GM12878 (cell line): ENCODE data around the gene CDH4. TPM values are rescaled to one million over a fixed set of nuclear protein-coding genes. Genes with fewer than 3 reads are reported as not detected.

Experiments used
- ATAC-seq: fragments of 200-7000 bp; cut with Tn5 transposase; 3 replicates; pipeline ENCODE4 v1.9.1; 2020; ENCODE audit warnings: mild to moderate bottlenecking, moderate library complexity
- BruUV-seq: library from RNA; stranded (reverse); fragments of 400-500 nt; replicated peaks from 2 replicates; lab custom pipeline; 2021; lab: Mats Ljungman, UMichigan
- CTCF ChIA-PET: fragments of 300-600 bp; sonication (Branson Sonifier 250); formaldehyde crosslinking; extraction: SDS; loops from one replicate; lab custom pipeline; 2021; ENCODE audit warnings: inconsistent platforms; lab: Yijun Ruan, JAX
- POLR2A ChIA-PET: fragments of 350-600 bp; formaldehyde crosslinking; extraction: SDS; loops from one replicate; lab custom pipeline; 2021; ENCODE audit warnings: inconsistent platforms; lab: Charles Lee
- RAD21 ChIA-PET: fragments of 300-600 bp; sonication (Branson Sonifier 250); formaldehyde crosslinking; loops from one replicate; lab custom pipeline; 2023; ENCODE audit warnings: antibody characterized with exemption; ENCODE audit not compliant: unreplicated experiment; lab: Charles Lee
- SMC1A ChIA-PET: fragments of 300-600 bp; sonication (Branson Sonifier 250); formaldehyde crosslinking; loops from one replicate; lab custom pipeline; 2023; ENCODE audit not compliant: unreplicated experiment, uncharacterized antibody; lab: Charles Lee
- DNase-seq: peaks from one replicate; pipeline ENCODE4 v3.0.0-alpha.2; 2011; ENCODE audit warnings: low read depth, low spot score
- FAIRE-seq: peaks from 3 replicates; lab custom pipeline; 2011; peaks lifted over from hg19 to GRCh38; lab: Jason Lieb, UNC
- H2AFZ ChIP-seq: 2 replicates; pipeline ENCODE4 v1.6.0; 2011; ENCODE audit warnings: low read depth, low read length, control low read depth; ENCODE audit not compliant: control insufficient read depth
- H3K27ac ChIP-seq: 2 replicates; pipeline ENCODE4 v1.5.1; 2011; ENCODE audit warnings: control low read depth; ENCODE audit not compliant: control insufficient read depth, insufficient read depth
- H3K27me3 ChIP-seq, 2 experiments: replicated peaks in 1 of 2; 2 replicates each; pipeline versions ENCODE4 v1.6.0 to v1.6.1; 2011; ENCODE audit warnings: low read length in 1 of 2; ENCODE audit not compliant: control insufficient read depth in 2 of 2, insufficient read depth in 2 of 2
- H3K36me3 ChIP-seq, 2 experiments: 2 replicates each; pipeline ENCODE4 v1.5.1; 2011; ENCODE audit warnings: low read length in 1 of 2; ENCODE audit not compliant: control insufficient read depth in 2 of 2, insufficient read depth in 2 of 2
- H3K4me1 ChIP-seq: 2 replicates; pipeline ENCODE4 v1.6.1; 2011; ENCODE audit warnings: mild to moderate bottlenecking, low read length, moderate library complexity, mixed read lengths; ENCODE audit not compliant: control insufficient read depth, insufficient read depth
- H3K4me2 ChIP-seq: 2 replicates; pipeline ENCODE4 v1.6.0; 2011; ENCODE audit warnings: control low read depth; ENCODE audit not compliant: control insufficient read depth, insufficient read depth
- H3K4me3 ChIP-seq: fragments of 200-600 bp; sonication (generic); 2 replicates; pipeline ENCODE4 v1.5.1; 2016
- H3K79me2 ChIP-seq: 2 replicates; pipeline ENCODE4 v1.6.0; 2011; ENCODE audit warnings: low read length; ENCODE audit not compliant: control insufficient read depth, insufficient read depth
- H3K9ac ChIP-seq: 2 replicates; pipeline ENCODE4 v1.8.0; 2011; ENCODE audit warnings: low read length, control low read depth, mixed read lengths; ENCODE audit not compliant: control insufficient read depth, insufficient read depth
- H3K9me3 ChIP-seq: replicated peaks from 3 replicates; pipeline ENCODE4 v1.5.1; 2011; ENCODE audit warnings: mild to moderate bottlenecking, low read length; ENCODE audit not compliant: control insufficient read depth, insufficient read depth
- H4K20me1 ChIP-seq: 2 replicates; pipeline ENCODE4 v1.6.0; 2011; ENCODE audit not compliant: control insufficient read depth, insufficient read depth
- ASH2L ChIP-seq: fragments of 300-600, 200-600 bp; sonication (generic); IDR thresholded peaks from 2 replicates; pipeline ENCODE4 v1.6.1; 2017; ENCODE audit warnings: low read depth, mild to moderate bottlenecking, borderline replicate concordance
- BACH1 ChIP-seq: fragments of 450-650 bp; IDR thresholded peaks from 2 replicates; pipeline ENCODE4 v1.6.1; 2017; ENCODE audit warnings: mild to moderate bottlenecking, borderline replicate concordance
- CEBPB ChIP-seq, 2 experiments: fragments of 150-350 bp in 1 of 2; IDR thresholded peaks; 2 replicates each; pipeline ENCODE4 v1.6.1; 2012 to 2014; ENCODE audit warnings: low read depth in 2 of 2, low read length in 2 of 2, borderline replicate concordance in 1 of 2, inconsistent platforms in 1 of 2
- MTA2 ChIP-seq: fragments of 450-650 bp; IDR thresholded peaks from 2 replicates; pipeline ENCODE4 v1.6.1; 2016; ENCODE audit warnings: low read depth, mild to moderate bottlenecking, moderate library complexity
- REST ChIP-seq: IDR thresholded peaks from 2 replicates; pipeline ENCODE4 v1.6.1; 2012; ENCODE audit warnings: mild to moderate bottlenecking, low read depth, low read length
- SKIL ChIP-seq: fragments of 450-650 bp; IDR thresholded peaks from 2 replicates; pipeline ENCODE4 v1.6.1; 2017; ENCODE audit warnings: mild to moderate bottlenecking, low read depth, inconsistent platforms; ENCODE audit not compliant: poor library complexity, severe bottlenecking
- SMAD1 ChIP-seq: fragments of 450-650 bp; IDR thresholded peaks from 2 replicates; pipeline ENCODE4 v1.6.1; 2018; ENCODE audit warnings: mild to moderate bottlenecking, low read depth; ENCODE audit not compliant: partially characterized antibody
- SREBF2 ChIP-seq: IDR thresholded peaks from 2 replicates; pipeline ENCODE4 v1.6.1; 2012; ENCODE audit warnings: mild to moderate bottlenecking, low read length
- TARDBP ChIP-seq: IDR thresholded peaks from 2 replicates; pipeline ENCODE4 v1.6.1; 2016; ENCODE audit warnings: borderline replicate concordance
- WGBS: methylation state at CpG from one replicate; pipeline ENCODE4 v1.1.6; 2016; ENCODE audit warnings: low lambda C conversion rate; ENCODE audit not compliant: insufficient replicate concordance, insufficient coverage; ENCODE audit errors: missing lambda C conversion rate; 5-methylcytosine and 5-hydroxymethylcytosine counted together
- in situ Hi-C: fragments of 300-500 bp; cut with MboI; formaldehyde crosslinking; loops from 9 replicates; pipeline ENCODE4 v1.14.3; 2018; ENCODE audit warnings: mixed read lengths
- intact Hi-C: fragments of 100-400 bp; cut with micrococcal nuclease; formaldehyde crosslinking; loops from one replicate; pipeline ENCODE4 v1.14.2; 2022; ENCODE audit not compliant: unreplicated experiment
- polyA plus RNA-seq, 11 experiments: library from polyadenylated mRNA; depleted of rRNA in 4 of 11; unstranded in 6 of 11; stranded (reverse) in 5 of 11; fragments of >200 nt; fragmentation: Nextera tagmentation in 4 of 11; fragmentation: Illumina TruSeq in 1 of 11; extraction: Ambion mirVana in 4 of 11; extraction: Trizol in 1 of 11; gene quantifications; 1 replicate in 1 of 11; 2 replicates in 10 of 11; pipeline versions ENCODE4 v1.2.1 to v1.2.3, GENCODE V29; 2011 to 2016; ENCODE audit warnings: inconsistent platforms in 2 of 11, missing spikeins in 2 of 11, low read depth in 1 of 11
- total RNA-seq, 4 experiments: library from RNA; depleted of rRNA in 3 of 4; stranded (reverse); fragments of >200 nt in 3 of 4; fragmentation: Illumina TruSeq in 1 of 4; extraction: Trizol in 1 of 4; gene quantifications; 2 replicates each; pipeline versions ENCODE4 v1.2.1 to v1.2.3, GENCODE V29; 2013 to 2021

Gene CDH4
- total and polyA plus RNA-seq, 10 of the 15 experiments (the other 5 are each of a cell fraction or from before 2014, with no cell fraction given) = not detected

- no peaks in the 10 kb centered on the region for H3K27me3 ChIP-seq
- TF ChIP-seq SKIL (no peak), BACH1 (no peak), CEBPB (IDR thresholded peaks at IDR 0.05; ENCODE audit: borderline replicate concordance in 1 of 2, low read depth in 2 of 2, low read length in 2 of 2) (no peak), TARDBP (no peak)
- ChIA-PET POLR2A (no interaction called here), RAD21 (no interaction called here), SMC1A (no interaction called here), CTCF (no interaction called here)
- intact Hi-C loops (no loop called here), in situ Hi-C loops (no loop called here)
- H2AFZ ChIP-seq = no peak overlapping the region
- BruUV-seq = no TSS peak
- H3K4me3 ChIP-seq = no peak overlapping the region
- no peaks in the 10 kb centered on the region for H3K36me3 ChIP-seq
- FAIRE-seq (no peak), DNase-seq (no peak), ATAC-seq (no peak)
- no peak overlapping the region for H3K9ac ChIP-seq
- no peaks in the 10 kb centered on the region for H3K79me2 ChIP-seq
- no peak overlapping the region for H3K4me2 ChIP-seq
- H3K4me1 ChIP-seq = no peaks in the 10 kb centered on the region
- H3K9me3 ChIP-seq = no peaks in the 10 kb centered on the region; the same call in 2 of the 3 replicates
- no peaks in the 10 kb centered on the region for H4K20me1 ChIP-seq
- 39% methylated on average over 8 of the region's 8 CpGs for WGBS
- H3K27ac ChIP-seq = no peak overlapping the region
Observed at GRCh38 chr20:61752576-61752975, 500.5 kb downstream of the CDH4 start.

GRCh38 chr20:61753316-61753942, 501.4 kb downstream of the CDH4 start:
- RAD21 ChIA-PET = no interaction called here
- H3K4me1 ChIP-seq = no peaks in the 10 kb centered on the region
- POLR2A ChIA-PET = no interaction called here
- no peak overlapping the region for H2AFZ ChIP-seq
- no peak for ATAC-seq
- WGBS = 61% methylated on average over 12 of the region's 12 CpGs
- no peaks in the 10 kb centered on the region for H3K36me3 ChIP-seq
- CTCF ChIA-PET = no interaction called here
- no peak overlapping the region for H3K4me2 ChIP-seq
- in situ Hi-C loops (no loop called here), intact Hi-C loops (no loop called here)
- TF ChIP-seq ASH2L (no peak), SMAD1 (no peak), SREBF2 (no peak), REST (no peak), MTA2 (no peak)
- no peaks in the 10 kb centered on the region for H4K20me1 ChIP-seq
- no peak for DNase-seq
- H3K27me3 ChIP-seq = no peaks in the 10 kb centered on the region
- no peak overlapping the region for H3K27ac ChIP-seq
- no TSS peak for BruUV-seq
- H3K79me2 ChIP-seq = no peaks in the 10 kb centered on the region
- SMC1A ChIA-PET = no interaction called here
- no peak overlapping the region for H3K4me3 ChIP-seq
- no peak for FAIRE-seq
- no peak overlapping the region for H3K9ac ChIP-seq
- H3K9me3 ChIP-seq = no peaks in the 10 kb centered on the region; the same call in 2 of the 3 replicates
